Cardiac muscle cell (in vitro differentiated cells and primary cell): ENCODE results near the gene JAK2. TPM values are rescaled to one million over a fixed set of nuclear protein-coding genes. Genes with fewer than 3 reads are reported as not detected.

Experiments
- DNase-seq, 2 donors: peaks; one replicate each; pipeline versions ENCODE4 v3.0.0 to v3.0.0-alpha.2; 2010 to 2017; ENCODE audit warnings: low read depth in 1 of 2, low spot score in 1 of 2
- H3K27ac ChIP-seq: fragments of 200-600 bp; sonication (generic); 2 replicates; pipeline ENCODE4 v1.5.1; 2016
- H3K27me3 ChIP-seq: fragments of 200-600 bp; sonication (generic); 2 replicates; pipeline ENCODE4 v1.6.0; 2016; ENCODE audit warnings: control low read depth
- H3K36me3 ChIP-seq: fragments of 200-600 bp; sonication (generic); 2 replicates; pipeline ENCODE4 v1.5.1; 2016; ENCODE audit warnings: control low read depth
- H3K4me1 ChIP-seq: fragments of 200-600 bp; sonication (generic); 2 replicates; pipeline ENCODE4 v1.8.1; 2017; ENCODE audit warnings: low read depth, mild to moderate bottlenecking, mixed run types
- H3K4me3 ChIP-seq: fragments of 200-600 bp; sonication (generic); 2 replicates; pipeline ENCODE4 v1.5.1; 2016; ENCODE audit warnings: mild to moderate bottlenecking
- H3K9me3 ChIP-seq: fragments of 200-600 bp; sonication (generic); 2 replicates; pipeline ENCODE4 v1.5.1; 2017; ENCODE audit warnings: low read depth, mild to moderate bottlenecking, control low read depth
- CTCF ChIP-seq: IDR thresholded peaks from 2 replicates; pipeline ENCODE4 v1.5.1; 2012; ENCODE audit warnings: low read depth, mild to moderate bottlenecking, low read length
- polyA plus RNA-seq: library from polyadenylated mRNA; unstranded; fragments of >200 nt; fragmentation: Nextera tagmentation; extraction: Ambion mirVana; gene quantifications from 2 replicates; pipeline ENCODE4 v1.2.1, GENCODE V29; 2016
- total RNA-seq: library from RNA; depleted of rRNA; stranded (reverse); fragments of >200 nt; gene quantifications from 2 replicates; pipeline ENCODE4 v1.2.3, GENCODE V29; 2016

The JAK2 gene
- total RNA-seq (6.0 and 6.6 TPM in 2 replicates), polyA plus RNA-seq (3.9 and 4.4 TPM in 2 replicates)

GRCh38 chr9:4984621-4985385 lies at the start of gene JAK2:
JAK2 (plus strand) TSS chr9:4985272; CDS start chr9:5021988, 36,716 bp downstream.
- Histone ChIP-seq H3K36me3 (no peaks in the 10 kb centered on the region), H3K27me3 (no peaks in the 10 kb centered on the region), H3K4me3 (peak within 1 kb of the TSS; percentile 55), H3K27ac (peak within 1 kb of the TSS; percentile 92), H3K9me3 (no peaks in the 10 kb centered on the region), H3K4me1 (peaks cover 9% of the 10 kb centered on the region)
- TF ChIP-seq CTCF, result peak; percentile 35
- DNase-seq, result peak; percentile 92 to 96

DNA sequence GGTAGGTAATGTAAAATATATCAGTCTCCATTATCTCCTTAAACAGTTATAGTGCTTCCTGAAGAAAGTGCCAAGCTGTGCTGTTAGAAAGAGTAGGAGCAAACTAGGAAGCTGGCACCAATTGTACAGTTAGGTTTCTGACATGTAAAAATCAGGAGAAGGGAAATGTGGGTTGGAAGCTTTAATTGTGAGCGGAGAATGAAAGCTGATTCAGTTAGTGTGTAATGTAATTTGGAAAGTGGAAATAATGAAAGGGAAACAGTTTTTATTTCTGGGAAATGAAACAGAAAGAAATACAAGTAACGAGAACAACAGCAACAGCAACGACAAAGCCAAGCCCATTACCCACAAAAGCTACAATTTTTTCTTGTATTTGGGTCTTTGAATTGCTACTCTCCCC lies 48.8 kb upstream of the JAK2 start:
- H3K36me3 ChIP-seq, result no peaks in the 10 kb centered on the region
- H3K9me3 ChIP-seq, result no peaks in the 10 kb centered on the region
- H3K4me1 ChIP-seq, result peaks cover 10% of the 10 kb centered on the region
- H3K4me3 ChIP-seq, result no peak overlapping the region
- no peak overlapping the region for H3K27ac ChIP-seq
- no peak for DNase-seq
- H3K27me3 ChIP-seq, result no peaks in the 10 kb centered on the region
- no peak for TF ChIP-seq CTCF

- Histone ChIP-seq H3K9me3 (no peaks in the 10 kb centered on the region), H3K27ac (no peak overlapping the region), H3K4me3 (no peak overlapping the region), H3K36me3 (no peaks in the 10 kb centered on the region), H3K4me1 (peaks cover 10% of the 10 kb centered on the region), H3K27me3 (no peaks in the 10 kb centered on the region)
- no peak for TF ChIP-seq CTCF
- DNase-seq, result no peak
These were observed 48.2 kb upstream of the JAK2 start for GRCh38 chr9:4936823-4937222.

DNA sequence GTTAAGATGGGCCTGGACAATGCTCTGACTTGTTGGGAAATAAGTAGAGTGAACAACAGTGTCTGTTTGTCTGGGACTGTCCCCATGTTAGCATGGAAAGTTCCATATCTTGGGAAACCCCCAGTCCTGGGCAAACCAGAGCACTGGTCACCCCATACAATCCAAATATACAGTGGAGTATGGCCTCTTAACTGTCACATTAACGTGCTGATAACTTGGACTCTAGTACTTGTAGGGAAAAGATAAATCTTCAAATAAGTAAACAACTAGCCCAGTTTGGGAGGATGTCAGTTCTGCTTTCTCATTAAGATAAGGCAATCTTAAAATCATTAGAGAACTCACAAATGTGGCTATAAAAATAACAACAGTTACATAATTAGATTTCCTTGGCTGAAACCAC lies 47.6 kb upstream of the JAK2 start:
- Histone ChIP-seq H3K27me3 (no peaks in the 10 kb centered on the region), H3K4me1 (peaks cover 10% of the 10 kb centered on the region), H3K9me3 (no peaks in the 10 kb centered on the region), H3K36me3 (no peaks in the 10 kb centered on the region), H3K4me3 (no peak overlapping the region), H3K27ac (no peak overlapping the region)
- no peak for DNase-seq
- no peak for TF ChIP-seq CTCF

DNA sequence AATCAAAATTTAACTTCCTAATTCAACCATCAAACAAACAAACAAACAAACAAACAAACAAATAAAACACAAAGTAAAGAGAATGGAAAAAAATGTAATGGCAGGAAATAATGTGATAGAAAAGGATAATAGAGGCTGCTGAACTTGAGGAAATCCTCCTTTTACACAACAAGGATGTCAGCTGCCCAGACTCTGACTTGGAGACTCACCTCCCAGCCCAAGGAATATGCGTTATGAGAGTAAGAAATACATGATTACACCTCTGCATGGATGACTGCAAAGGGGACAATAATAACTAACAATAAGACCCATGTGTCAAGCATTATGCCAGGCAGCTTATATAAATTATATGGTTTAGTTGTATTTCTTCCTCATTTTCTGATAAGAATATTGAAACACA lies 46.6 kb upstream of the JAK2 start:
- H3K27me3 ChIP-seq, result no peaks in the 10 kb centered on the region
- DNase-seq, result no peak
- H3K4me3 ChIP-seq, result no peak overlapping the region
- H3K9me3 ChIP-seq, result no peaks in the 10 kb centered on the region
- H3K36me3 ChIP-seq, result no peaks in the 10 kb centered on the region
- TF ChIP-seq CTCF, result no peak
- H3K4me1 ChIP-seq, result peaks cover 20% of the 10 kb centered on the region
- no peak overlapping the region for H3K27ac ChIP-seq
